ENCODE measurements around the gene TTC4. TPM values are rescaled to one million over a fixed set of nuclear protein-coding genes. Genes with fewer than 3 reads are reported as not detected.
"Not testable (repeated sequence)": the region's sequence is repeated elsewhere in the genome, so short reads cannot be mapped to it uniquely, and the experiment has no call there.

Gene TTC4
- total RNA-seq, 1 donor from 2014 or later = 27.9 TPM

- H3K4me1 Mint-ChIP-seq = peaks cover 16% of the 10 kb centered on the region
- no peak overlapping the region for H3K4me3 Mint-ChIP-seq
- peaks cover 14% of the 10 kb centered on the region for H3K27me3 Mint-ChIP-seq (ENCODE audit: low read depth)
- H3K36me3 Mint-ChIP-seq (ENCODE audit: low read depth) = no peaks in the 10 kb centered on the region
- no peak for DNase-seq (ENCODE audit: low read depth, low spot score)
- TF ChIP-seq CTCF (conservative IDR thresholded peaks at IDR 0.05) = no peak
- H3K27ac Mint-ChIP-seq (ENCODE audit: unreplicated experiment) = no peak overlapping the region
- H3K9me3 Mint-ChIP-seq = no peaks in the 10 kb centered on the region
These were observed 52.4 kb downstream of the TTC4 start for GRCh38 chr1:54768093-54768492.

- peaks cover 6% of the 10 kb centered on the region for H3K4me1 Mint-ChIP-seq
- H3K4me3 Mint-ChIP-seq = no peak overlapping the region
- no peaks in the 10 kb centered on the region for H3K36me3 Mint-ChIP-seq (ENCODE audit: low read depth)
- peaks cover 11% of the 10 kb centered on the region for H3K27me3 Mint-ChIP-seq (ENCODE audit: low read depth)
- H3K9me3 Mint-ChIP-seq = peaks cover 4% of the 10 kb centered on the region
- H3K27ac Mint-ChIP-seq (ENCODE audit: unreplicated experiment) = no peak overlapping the region
- no peak for DNase-seq (ENCODE audit: low read depth, low spot score)
- TF ChIP-seq CTCF (conservative IDR thresholded peaks at IDR 0.05) = no peak
These were observed 57.3 kb downstream of the TTC4 start for GRCh38 chr1:54772951-54773350.

- peaks cover 25% of the 10 kb centered on the region for H3K27me3 Mint-ChIP-seq (ENCODE audit: low read depth)
- H3K9me3 Mint-ChIP-seq = peaks cover 4% of the 10 kb centered on the region
- no peak overlapping the region for H3K4me3 Mint-ChIP-seq
- H3K36me3 Mint-ChIP-seq (ENCODE audit: low read depth) = no peaks in the 10 kb centered on the region
- H3K4me1 Mint-ChIP-seq = peaks cover 6% of the 10 kb centered on the region
- no peak for TF ChIP-seq CTCF (conservative IDR thresholded peaks at IDR 0.05)
- DNase-seq (ENCODE audit: low read depth, low spot score) = peak; percentile 31
- no peak overlapping the region for H3K27ac Mint-ChIP-seq (ENCODE audit: unreplicated experiment)
These were observed 59.3 kb downstream of the TTC4 start for GRCh38 chr1:54774820-54775498.

- H3K4me3 Mint-ChIP-seq; H3K9me3 Mint-ChIP-seq; H3K27ac Mint-ChIP-seq (ENCODE audit: unreplicated experiment); H3K36me3 Mint-ChIP-seq (ENCODE audit: low read depth); DNase-seq (ENCODE audit: low read depth, low spot score); H3K4me1 Mint-ChIP-seq: not testable (repeated sequence)
- H3K27me3 Mint-ChIP-seq (ENCODE audit: low read depth) = peaks cover 32% of the 10 kb centered on the region
These were observed 60.4 kb downstream of the TTC4 start for GRCh38 chr1:54775828-54776721.

- Mint-ChIP-seq H3K9me3 (peaks cover 4% of the 10 kb centered on the region), H3K36me3 (ENCODE audit: low read depth) (no peaks in the 10 kb centered on the region), H3K4me3 (no peak overlapping the region), H3K4me1 (peaks cover 6% of the 10 kb centered on the region), H3K27ac (ENCODE audit: unreplicated experiment) (no peak overlapping the region), H3K27me3 (ENCODE audit: low read depth) (peaks cover 38% of the 10 kb centered on the region)
- no peak for TF ChIP-seq CTCF (conservative IDR thresholded peaks at IDR 0.05)
- DNase-seq (ENCODE audit: low read depth, low spot score) = no peak
These were observed 61.4 kb downstream of the TTC4 start for GRCh38 chr1:54777011-54777410.

- no peak overlapping the region for H3K4me3 Mint-ChIP-seq
- H3K4me1 Mint-ChIP-seq = peaks cover 6% of the 10 kb centered on the region
- no peaks in the 10 kb centered on the region for H3K36me3 Mint-ChIP-seq (ENCODE audit: low read depth)
- peaks cover 42% of the 10 kb centered on the region for H3K27me3 Mint-ChIP-seq (ENCODE audit: low read depth)
- peaks cover 4% of the 10 kb centered on the region for H3K9me3 Mint-ChIP-seq
- no peak for TF ChIP-seq CTCF (conservative IDR thresholded peaks at IDR 0.05)
- no peak for DNase-seq (ENCODE audit: low read depth, low spot score)
- no peak overlapping the region for H3K27ac Mint-ChIP-seq (ENCODE audit: unreplicated experiment)
These were observed 61.8 kb downstream of the TTC4 start for GRCh38 chr1:54777431-54777830.

Measured in neural crest cell (in vitro differentiated cells).